IMR-90 (cell line): ENCODE data around the gene CABP1. TPM values are rescaled to one million over a fixed set of nuclear protein-coding genes. Genes with fewer than 3 reads are reported as not detected.

Experiments
- ATAC-seq: fragments of 200-7000 bp; cut with Tn5 transposase; 2 replicates; pipeline ENCODE4 v1.9.1; 2020; ENCODE audit warnings: low read depth, mild to moderate bottlenecking, moderate library complexity
- BruUV-seq: library from RNA; stranded (reverse); fragments of 400-500 nt; replicated peaks from 2 replicates; lab custom pipeline; 2021; lab: Mats Ljungman, UMichigan
- CTCF ChIA-PET: fragments of 300-600 bp; formaldehyde crosslinking; extraction: SDS; loops from one replicate; lab custom pipeline; 2021; ENCODE audit warnings: antibody characterized with exemption; lab: Yijun Ruan, JAX
- POLR2A ChIA-PET: fragments of 300-600 bp; sonication (Branson Sonifier 250); formaldehyde crosslinking; loops from one replicate; lab custom pipeline; 2022; ENCODE audit warnings: antibody characterized with exemption; ENCODE audit not compliant: unreplicated experiment; lab: Charles Lee
- DNase-seq: peaks from one replicate; pipeline ENCODE4 v3.0.0; 2013
- H2AFZ ChIP-seq: replicated peaks from 2 replicates; pipeline ENCODE3; 2013; ENCODE audit warnings: low read length, mild to moderate bottlenecking; ENCODE audit not compliant: poor library complexity
- H2AK5ac ChIP-seq: 2 replicates; pipeline ENCODE4 v1.6.1; 2013; ENCODE audit warnings: low read depth, low read length, inconsistent platforms
- H2AK9ac ChIP-seq: replicated peaks from 2 replicates; pipeline ENCODE3; 2013; ENCODE audit warnings: mild to moderate bottlenecking, low read depth, low read length, moderate library complexity; ENCODE audit not compliant: poor library complexity
- H2BK120ac ChIP-seq: 2 replicates; pipeline ENCODE4 v1.6.1; 2013; ENCODE audit warnings: low read depth, low read length, inconsistent platforms
- H2BK15ac ChIP-seq: 3 replicates; pipeline ENCODE4 v1.6.1; 2013; ENCODE audit warnings: low read depth, low read length, inconsistent platforms
- H2BK20ac ChIP-seq: 2 replicates; pipeline ENCODE4 v1.6.1; 2013; ENCODE audit warnings: low read depth, mild to moderate bottlenecking, inconsistent platforms, low read length, moderate library complexity
- H2BK5ac ChIP-seq: 2 replicates; pipeline ENCODE4 v1.6.1; 2013; ENCODE audit warnings: mild to moderate bottlenecking, low read depth, low read length, inconsistent platforms; ENCODE audit not compliant: poor library complexity, severe bottlenecking
- H3K14ac ChIP-seq: replicated peaks from 2 replicates; pipeline ENCODE4 v1.6.1; 2013; ENCODE audit warnings: low read depth, low read length, inconsistent platforms
- H3K18ac ChIP-seq: 2 replicates; pipeline ENCODE4 v1.6.1; 2013; ENCODE audit warnings: low read depth, low read length, control low read depth
- H3K23ac ChIP-seq: 2 replicates; pipeline ENCODE4 v1.6.1; 2013; ENCODE audit warnings: low read depth, low read length, inconsistent platforms
- H3K27ac ChIP-seq: 2 replicates; pipeline ENCODE4 v1.5.1; 2013; ENCODE audit warnings: mild to moderate bottlenecking, control low read depth, low read length; ENCODE audit not compliant: insufficient read depth
- H3K27me3 ChIP-seq: 2 replicates; pipeline ENCODE4 v1.6.1; 2013; ENCODE audit warnings: low read length; ENCODE audit not compliant: control insufficient read depth, insufficient read depth
- H3K36me3 ChIP-seq: 2 replicates; pipeline ENCODE4 v1.6.1; 2013; ENCODE audit warnings: low read length, mixed read lengths; ENCODE audit not compliant: control insufficient read depth, insufficient read depth
- H3K4ac ChIP-seq: 2 replicates; pipeline ENCODE4 v1.6.1; 2013; ENCODE audit warnings: low read depth, low read length, inconsistent platforms
- H3K4me1 ChIP-seq: 2 replicates; pipeline ENCODE4 v1.6.1; 2013; ENCODE audit warnings: low read length, mixed read lengths; ENCODE audit not compliant: control insufficient read depth, insufficient read depth
- H3K4me2 ChIP-seq: 2 replicates; pipeline ENCODE4 v1.6.1; 2013; ENCODE audit warnings: low read depth, mild to moderate bottlenecking, control low read depth, low read length, moderate library complexity
- H3K4me3 ChIP-seq: 2 replicates; pipeline ENCODE4 v1.5.1; 2013; ENCODE audit warnings: low read depth, mild to moderate bottlenecking, control low read depth, low read length, moderate library complexity; ENCODE audit not compliant: insufficient read depth
- H3K56ac ChIP-seq: 2 replicates; pipeline ENCODE4 v1.6.1; 2013; ENCODE audit warnings: low read length, inconsistent platforms; ENCODE audit not compliant: insufficient read depth; ENCODE audit errors: extremely low read depth
- H3K79me1 ChIP-seq, 2 experiments: 2 replicates each; pipeline ENCODE4 v1.6.1; 2013; ENCODE audit warnings: low read length in 2 of 2, inconsistent platforms in 1 of 2, low read depth in 1 of 2
- H3K9ac ChIP-seq: 2 replicates; pipeline ENCODE4 v1.6.1; 2013; ENCODE audit warnings: low read depth, low read length, control low read depth
- H3K9me1 ChIP-seq: 2 replicates; pipeline ENCODE4 v1.6.1; 2013; ENCODE audit warnings: low read length, inconsistent platforms; ENCODE audit not compliant: insufficient read depth
- H3K9me3 ChIP-seq: 2 replicates; pipeline ENCODE4 v1.6.1; 2013; ENCODE audit warnings: low read length; ENCODE audit not compliant: control insufficient read depth, insufficient read depth
- H4K20me1 ChIP-seq: 2 replicates; pipeline ENCODE4 v1.6.1; 2013; ENCODE audit warnings: low read length, inconsistent platforms; ENCODE audit not compliant: insufficient read depth
- H4K5ac ChIP-seq: 2 replicates; pipeline ENCODE4 v1.6.1; 2013; ENCODE audit warnings: mild to moderate bottlenecking, low read depth, low read length, control low read depth
- H4K8ac ChIP-seq, 2 experiments: 2 replicates each; pipeline ENCODE4 v1.6.1; 2013; ENCODE audit warnings: low read depth in 2 of 2, low read length in 2 of 2, control low read depth in 1 of 2, inconsistent platforms in 1 of 2
- H4K91ac ChIP-seq: 2 replicates; pipeline ENCODE4 v1.6.1; 2013; ENCODE audit warnings: low read depth, low read length, inconsistent platforms; ENCODE audit not compliant: insufficient read depth
- BHLHE40 ChIP-seq: fragments of 150-350 bp; IDR thresholded peaks from 2 replicates; pipeline ENCODE4 v1.6.1; 2016; ENCODE audit warnings: mild to moderate bottlenecking, low read depth, low read length
- CEBPB ChIP-seq: IDR thresholded peaks from 2 replicates; pipeline ENCODE4 v1.6.1; 2012; ENCODE audit warnings: low read depth, low read length, improper control_type of control experiment
- CHD1 ChIP-seq: IDR thresholded peaks from 2 replicates; pipeline ENCODE4 v1.6.1; 2012; ENCODE audit warnings: low read depth, low read length, improper control_type of control experiment
- FOS ChIP-seq: fragments of 150-350 bp; IDR thresholded peaks from 2 replicates; pipeline ENCODE4 v1.6.1; 2016; ENCODE audit warnings: low read depth, low read length
- MAFK ChIP-seq: IDR thresholded peaks from 2 replicates; pipeline ENCODE4 v1.6.1; 2012; ENCODE audit warnings: low read depth, low read length, improper control_type of control experiment
- MAZ ChIP-seq: IDR thresholded peaks from 2 replicates; pipeline ENCODE4 v1.6.1; 2012; ENCODE audit warnings: low read depth, mild to moderate bottlenecking, low read length, improper control_type of control experiment, moderate library complexity, borderline replicate concordance
- MXI1 ChIP-seq: IDR thresholded peaks from 2 replicates; pipeline ENCODE4 v1.6.1; 2012; ENCODE audit warnings: low read depth, mild to moderate bottlenecking, low read length, moderate library complexity, borderline replicate concordance
- NFE2L2 ChIP-seq: fragments of 150-350 bp; IDR thresholded peaks from 2 replicates; pipeline ENCODE4 v1.6.1; 2016; ENCODE audit warnings: low read depth, mild to moderate bottlenecking, low read length
- POLR2A ChIP-seq: IDR thresholded peaks from 2 replicates; pipeline ENCODE4 v1.6.1; 2012; ENCODE audit warnings: mild to moderate bottlenecking, low read depth, low read length
- RAD21 ChIP-seq: IDR thresholded peaks from 2 replicates; pipeline ENCODE4 v1.6.1; 2012; ENCODE audit warnings: low read length, improper control_type of control experiment
- RCOR1 ChIP-seq: IDR thresholded peaks from 2 replicates; pipeline ENCODE4 v1.6.1; 2012; ENCODE audit warnings: mild to moderate bottlenecking, low read length, improper control_type of control experiment; ENCODE audit not compliant: insufficient replicate concordance
- RFX5 ChIP-seq: IDR thresholded peaks from 2 replicates; pipeline ENCODE4 v1.8.0; 2012; ENCODE audit warnings: low read depth, mild to moderate bottlenecking, low read length, moderate library complexity
- SMC3 ChIP-seq: fragments of 150-350 bp; IDR thresholded peaks from 2 replicates; pipeline ENCODE4 v1.6.1; 2016; ENCODE audit warnings: low read depth, mild to moderate bottlenecking, antibody characterized with exemption, low read length, moderate library complexity
- WGBS, 2 experiments: methylation state at CpG; one replicate each; pipeline versions ENCODE4 v1.1.5 to v1.1.7; 2013; ENCODE audit warnings: missing lambda C conversion rate in 2 of 2; ENCODE audit not compliant: insufficient read length in 1 of 2; ENCODE audit errors: extremely low coverage in 2 of 2; 5-methylcytosine and 5-hydroxymethylcytosine counted together
- dilution Hi-C: fragments of 300-500 bp; cut with HindIII; formaldehyde crosslinking; loops from one replicate; pipeline ENCODE4 v1.14.3; 2018; ENCODE audit warnings: low sequenced_read_pairs; ENCODE audit not compliant: unreplicated experiment
- in situ Hi-C: fragments of 300-500 bp; cut with MboI; formaldehyde crosslinking; loops from 3 replicates; pipeline ENCODE4 v1.14.3; 2019; ENCODE audit warnings: low sequenced_read_pairs, inconsistent platforms, mixed read lengths
- intact Hi-C: fragments of 100-400 bp; cut with micrococcal nuclease; formaldehyde crosslinking; loops from 2 replicates; pipeline ENCODE4 v1.10.0; 2022
- polyA plus RNA-seq, 3 experiments: library from polyadenylated mRNA; depleted of rRNA; stranded (reverse); fragments of >200 nt; gene quantifications; 2 replicates each; pipeline ENCODE4 v1.2.3, GENCODE V29; 2012; ENCODE audit warnings: low replicate concordance in 1 of 3
- total RNA-seq: library from RNA; depleted of rRNA; stranded (reverse); fragments of >200 nt; gene quantifications from 2 replicates; pipeline ENCODE4 v1.2.3, GENCODE V29; 2012
- TF ChIP-seq, protein P1 (sequence below): fragments of 150-350 bp; IDR thresholded peaks from 2 replicates; pipeline ENCODE4 v1.6.1; 2017; ENCODE audit warnings: mild to moderate bottlenecking, antibody characterized with exemption, low read length, low read depth
- TF ChIP-seq, protein P2 (sequence below): conservative IDR thresholded peaks from 2 replicates; pipeline ENCODE4 v1.5.1; 2012; ENCODE audit warnings: mild to moderate bottlenecking, low read depth, low read length, improper control_type of control experiment

CABP1 gene
- total and polyA plus RNA-seq, 2 of the 4 experiments (the other 2 are of a cell fraction) = 0.54 to 1.1 TPM

DNA sequence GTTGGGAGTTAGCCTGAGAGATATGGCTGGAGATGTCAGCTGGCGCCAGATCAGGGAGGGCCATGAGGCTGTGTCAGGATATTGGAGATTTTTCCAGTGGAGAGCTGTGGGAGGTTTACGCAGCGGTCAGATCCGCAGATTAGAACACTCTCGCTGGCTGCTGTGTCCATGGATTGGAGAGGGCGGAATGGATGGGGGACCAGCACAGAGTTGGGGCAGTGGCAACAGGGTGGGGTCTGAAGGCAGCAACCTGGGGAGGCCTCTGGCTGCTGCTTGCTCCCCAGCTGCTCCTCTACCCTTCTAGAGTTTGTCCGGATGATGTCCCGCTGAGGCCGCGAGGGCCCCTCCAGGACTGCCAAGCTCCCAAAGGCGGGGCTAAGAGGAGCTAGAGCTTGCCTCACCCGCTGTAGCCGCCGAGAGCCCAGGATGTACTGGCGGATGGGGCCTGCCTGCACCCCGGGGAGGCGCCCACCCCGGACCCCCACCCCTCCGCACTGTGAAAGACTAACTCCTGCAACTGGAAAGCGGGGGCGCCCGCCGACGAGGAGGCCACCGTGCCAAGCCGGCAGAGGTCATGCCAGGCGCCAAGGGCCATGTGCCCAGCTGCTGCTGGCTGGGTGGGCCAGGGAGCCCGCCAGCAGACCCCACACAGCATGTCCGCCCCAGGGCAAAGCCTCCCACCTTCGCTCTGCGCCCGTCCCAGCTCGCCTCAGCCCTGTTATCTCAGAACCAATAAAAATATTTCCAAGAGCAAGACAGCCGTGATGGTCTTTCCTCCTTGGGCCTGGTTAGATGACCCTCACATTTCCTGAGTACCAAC, 26.4 kb downstream of the CABP1 start:
- Histone ChIP-seq H2BK120ac (no peak overlapping the region), H4K8ac (no peak overlapping the region), H3K4me3 (no peak overlapping the region), H2BK20ac (no peak overlapping the region), H3K4ac (no peak overlapping the region), H2AK5ac (no peak overlapping the region), H3K56ac (no peak overlapping the region), H3K79me1 (no peaks in the 10 kb centered on the region), H3K9ac (no peak overlapping the region), H3K9me3 (no peaks in the 10 kb centered on the region), H3K4me1 (no peaks in the 10 kb centered on the region), H3K27me3 (peaks cover 19% of the 10 kb centered on the region), H3K27ac (no peak overlapping the region), H4K91ac (no peak overlapping the region), H2AK9ac (no peak overlapping the region), H3K4me2 (no peak overlapping the region), H3K36me3 (no peaks in the 10 kb centered on the region), H2BK15ac (no peak overlapping the region), H4K5ac (no peak overlapping the region), H3K9me1 (no peaks in the 10 kb centered on the region), H2BK5ac (no peak overlapping the region), H3K14ac (no peak overlapping the region), H3K23ac (no peak overlapping the region), H4K20me1 (no peaks in the 10 kb centered on the region), H3K18ac (no peak overlapping the region), H2AFZ (no peak overlapping the region)
- in situ Hi-C loops (no loop called here), dilution Hi-C loops (no loop called here), intact Hi-C loops (no loop called here)
- CTCF ChIA-PET = interaction anchor here (1.0 kb wide), 1 partner anchor 18 kb away, joined by 4 read pairs; no protein-coding TSS in a partner anchor
- WGBS, 2 experiments = 73% methylated on average over 4 of the region's 34 CpGs; no CpG with 5 or more reads in 1 of the 2 experiments
- POLR2A ChIA-PET = no interaction called here
- BruUV-seq = no TSS peak
- ATAC-seq (no peak), DNase-seq (no peak)
- TF ChIP-seq RFX5 (no peak), MXI1 (no peak), BHLHE40 (no peak), MAFK (no peak), CHD1 (no peak), NFE2L2 (no peak), CEBPB (no peak), POLR2A (no peak), FOS (no peak), SMC3 (no peak), RAD21 (no peak), MAZ (no peak), RCOR1 (no peak)
- TF ChIP-seq, protein P1, sequence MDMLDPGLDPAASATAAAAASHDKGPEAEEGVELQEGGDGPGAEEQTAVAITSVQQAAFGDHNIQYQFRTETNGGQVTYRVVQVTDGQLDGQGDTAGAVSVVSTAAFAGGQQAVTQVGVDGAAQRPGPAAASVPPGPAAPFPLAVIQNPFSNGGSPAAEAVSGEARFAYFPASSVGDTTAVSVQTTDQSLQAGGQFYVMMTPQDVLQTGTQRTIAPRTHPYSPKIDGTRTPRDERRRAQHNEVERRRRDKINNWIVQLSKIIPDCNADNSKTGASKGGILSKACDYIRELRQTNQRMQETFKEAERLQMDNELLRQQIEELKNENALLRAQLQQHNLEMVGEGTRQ = no peak
- TF ChIP-seq, protein P2, sequence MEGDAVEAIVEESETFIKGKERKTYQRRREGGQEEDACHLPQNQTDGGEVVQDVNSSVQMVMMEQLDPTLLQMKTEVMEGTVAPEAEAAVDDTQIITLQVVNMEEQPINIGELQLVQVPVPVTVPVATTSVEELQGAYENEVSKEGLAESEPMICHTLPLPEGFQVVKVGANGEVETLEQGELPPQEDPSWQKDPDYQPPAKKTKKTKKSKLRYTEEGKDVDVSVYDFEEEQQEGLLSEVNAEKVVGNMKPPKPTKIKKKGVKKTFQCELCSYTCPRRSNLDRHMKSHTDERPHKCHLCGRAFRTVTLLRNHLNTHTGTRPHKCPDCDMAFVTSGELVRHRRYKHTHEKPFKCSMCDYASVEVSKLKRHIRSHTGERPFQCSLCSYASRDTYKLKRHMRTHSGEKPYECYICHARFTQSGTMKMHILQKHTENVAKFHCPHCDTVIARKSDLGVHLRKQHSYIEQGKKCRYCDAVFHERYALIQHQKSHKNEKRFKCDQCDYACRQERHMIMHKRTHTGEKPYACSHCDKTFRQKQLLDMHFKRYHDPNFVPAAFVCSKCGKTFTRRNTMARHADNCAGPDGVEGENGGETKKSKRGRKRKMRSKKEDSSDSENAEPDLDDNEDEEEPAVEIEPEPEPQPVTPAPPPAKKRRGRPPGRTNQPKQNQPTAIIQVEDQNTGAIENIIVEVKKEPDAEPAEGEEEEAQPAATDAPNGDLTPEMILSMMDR = no peak
